ENCODE results near the gene KCNJ15. TPM values are rescaled to one million over a fixed set of nuclear protein-coding genes. Genes with fewer than 3 reads are reported as not detected.
A peak's percentile ranks its signal among the peaks of the same experiment; 100 is the strongest.

The KCNJ15 gene
- polyA plus RNA-seq, 1 donor from 2014 or later, result not detected

DNA sequence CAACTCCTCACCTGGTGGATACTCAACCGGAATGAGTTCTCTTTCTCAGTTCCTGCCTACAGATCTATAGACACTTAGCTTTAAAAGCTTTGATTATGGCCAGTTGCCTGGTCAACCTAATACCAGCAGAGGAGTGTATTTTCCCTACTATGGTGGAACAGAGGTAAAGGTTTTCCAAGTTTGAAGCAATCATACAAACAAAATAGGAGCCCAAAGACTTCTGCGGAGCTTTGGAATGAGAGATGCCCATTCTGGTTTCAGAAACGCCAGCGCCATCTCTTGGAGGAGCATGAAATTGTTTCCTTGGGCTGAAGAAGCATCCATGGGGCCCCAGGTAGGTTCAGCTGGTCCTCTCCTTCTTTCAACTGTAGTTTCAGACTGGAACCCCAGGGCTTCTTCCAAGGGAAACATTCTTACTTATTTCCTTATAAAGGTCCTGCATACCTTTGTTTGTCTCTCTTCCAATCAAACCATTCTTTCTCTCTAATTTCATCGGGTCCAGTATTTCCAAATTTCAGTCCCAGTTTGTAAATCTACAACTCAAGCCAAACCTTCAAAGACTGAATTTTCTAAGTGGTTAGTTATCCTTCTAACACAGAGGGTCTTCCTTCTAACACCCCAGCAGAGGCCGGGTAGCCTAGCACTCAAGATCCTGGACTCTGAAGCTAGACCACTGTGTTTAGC is 95.9 kb downstream of the KCNJ15 start:
- H4K20me1 ChIP-seq (ENCODE audit: insufficient read depth), result no peaks in the 10 kb centered on the region
- no peaks in the 10 kb centered on the region for H3K79me2 ChIP-seq (replicated peaks; ENCODE audit: insufficient read depth, low read length)
- no peak overlapping the region for H3K4me2 ChIP-seq (ENCODE audit: low read length)
- H3K36me3 ChIP-seq (ENCODE audit: insufficient read depth, low read length), result no peaks in the 10 kb centered on the region
- no peaks in the 10 kb centered on the region for H3K9me2 ChIP-seq (ENCODE audit: insufficient read depth, low read length)
- no peaks in the 10 kb centered on the region for H3F3A ChIP-seq (ENCODE audit: insufficient read depth, low read length, poor library complexity, severe bottlenecking)
- TF ChIP-seq EZH2 (IDR thresholded peaks at IDR 0.05; ENCODE audit: borderline replicate concordance, insufficient read depth, low read length, poor library complexity, severe bottlenecking) (no peak), RAD21 (conservative IDR thresholded peaks at IDR 0.05) (peak; percentile 59), SMC3 (conservative IDR thresholded peaks at IDR 0.05; ENCODE audit: poor library complexity) (peak; percentile 54), EP300 (conservative IDR thresholded peaks at IDR 0.05; ENCODE audit: poor library complexity, severe bottlenecking) (no peak), TAF1 (IDR thresholded peaks at IDR 0.05; ENCODE audit: low read depth) (no peak), MXI1 (conservative IDR thresholded peaks at IDR 0.05; ENCODE audit: poor library complexity, severe bottlenecking) (no peak), POLR2AphosphoS5 (IDR thresholded peaks at IDR 0.05) (no peak)
- TF ChIP-seq, protein P1, sequence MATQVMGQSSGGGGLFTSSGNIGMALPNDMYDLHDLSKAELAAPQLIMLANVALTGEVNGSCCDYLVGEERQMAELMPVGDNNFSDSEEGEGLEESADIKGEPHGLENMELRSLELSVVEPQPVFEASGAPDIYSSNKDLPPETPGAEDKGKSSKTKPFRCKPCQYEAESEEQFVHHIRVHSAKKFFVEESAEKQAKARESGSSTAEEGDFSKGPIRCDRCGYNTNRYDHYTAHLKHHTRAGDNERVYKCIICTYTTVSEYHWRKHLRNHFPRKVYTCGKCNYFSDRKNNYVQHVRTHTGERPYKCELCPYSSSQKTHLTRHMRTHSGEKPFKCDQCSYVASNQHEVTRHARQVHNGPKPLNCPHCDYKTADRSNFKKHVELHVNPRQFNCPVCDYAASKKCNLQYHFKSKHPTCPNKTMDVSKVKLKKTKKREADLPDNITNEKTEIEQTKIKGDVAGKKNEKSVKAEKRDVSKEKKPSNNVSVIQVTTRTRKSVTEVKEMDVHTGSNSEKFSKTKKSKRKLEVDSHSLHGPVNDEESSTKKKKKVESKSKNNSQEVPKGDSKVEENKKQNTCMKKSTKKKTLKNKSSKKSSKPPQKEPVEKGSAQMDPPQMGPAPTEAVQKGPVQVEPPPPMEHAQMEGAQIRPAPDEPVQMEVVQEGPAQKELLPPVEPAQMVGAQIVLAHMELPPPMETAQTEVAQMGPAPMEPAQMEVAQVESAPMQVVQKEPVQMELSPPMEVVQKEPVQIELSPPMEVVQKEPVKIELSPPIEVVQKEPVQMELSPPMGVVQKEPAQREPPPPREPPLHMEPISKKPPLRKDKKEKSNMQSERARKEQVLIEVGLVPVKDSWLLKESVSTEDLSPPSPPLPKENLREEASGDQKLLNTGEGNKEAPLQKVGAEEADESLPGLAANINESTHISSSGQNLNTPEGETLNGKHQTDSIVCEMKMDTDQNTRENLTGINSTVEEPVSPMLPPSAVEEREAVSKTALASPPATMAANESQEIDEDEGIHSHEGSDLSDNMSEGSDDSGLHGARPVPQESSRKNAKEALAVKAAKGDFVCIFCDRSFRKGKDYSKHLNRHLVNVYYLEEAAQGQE (IDR thresholded peaks at IDR 0.05; ENCODE audit: borderline replicate concordance), result no peak
- TF ChIP-seq, protein P2, sequence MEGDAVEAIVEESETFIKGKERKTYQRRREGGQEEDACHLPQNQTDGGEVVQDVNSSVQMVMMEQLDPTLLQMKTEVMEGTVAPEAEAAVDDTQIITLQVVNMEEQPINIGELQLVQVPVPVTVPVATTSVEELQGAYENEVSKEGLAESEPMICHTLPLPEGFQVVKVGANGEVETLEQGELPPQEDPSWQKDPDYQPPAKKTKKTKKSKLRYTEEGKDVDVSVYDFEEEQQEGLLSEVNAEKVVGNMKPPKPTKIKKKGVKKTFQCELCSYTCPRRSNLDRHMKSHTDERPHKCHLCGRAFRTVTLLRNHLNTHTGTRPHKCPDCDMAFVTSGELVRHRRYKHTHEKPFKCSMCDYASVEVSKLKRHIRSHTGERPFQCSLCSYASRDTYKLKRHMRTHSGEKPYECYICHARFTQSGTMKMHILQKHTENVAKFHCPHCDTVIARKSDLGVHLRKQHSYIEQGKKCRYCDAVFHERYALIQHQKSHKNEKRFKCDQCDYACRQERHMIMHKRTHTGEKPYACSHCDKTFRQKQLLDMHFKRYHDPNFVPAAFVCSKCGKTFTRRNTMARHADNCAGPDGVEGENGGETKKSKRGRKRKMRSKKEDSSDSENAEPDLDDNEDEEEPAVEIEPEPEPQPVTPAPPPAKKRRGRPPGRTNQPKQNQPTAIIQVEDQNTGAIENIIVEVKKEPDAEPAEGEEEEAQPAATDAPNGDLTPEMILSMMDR (IDR thresholded peaks at IDR 0.05; ENCODE audit: poor library complexity, severe bottlenecking), result peak; percentile 54
- no peak overlapping the region for H3K9ac ChIP-seq (ENCODE audit: low read length)
- H3K9me3 ChIP-seq (ENCODE audit: low read length), result no peaks in the 10 kb centered on the region
- no peak overlapping the region for H3K4me3 ChIP-seq (ENCODE audit: low read length)
- H3K27ac ChIP-seq (ENCODE audit: low read length), result no peak overlapping the region
- H3K27me3 ChIP-seq (ENCODE audit: insufficient read depth, low read depth, low read length), result no peaks in the 10 kb centered on the region
- H2AFZ ChIP-seq (ENCODE audit: low read depth, low read length), result no peak overlapping the region

DNA sequence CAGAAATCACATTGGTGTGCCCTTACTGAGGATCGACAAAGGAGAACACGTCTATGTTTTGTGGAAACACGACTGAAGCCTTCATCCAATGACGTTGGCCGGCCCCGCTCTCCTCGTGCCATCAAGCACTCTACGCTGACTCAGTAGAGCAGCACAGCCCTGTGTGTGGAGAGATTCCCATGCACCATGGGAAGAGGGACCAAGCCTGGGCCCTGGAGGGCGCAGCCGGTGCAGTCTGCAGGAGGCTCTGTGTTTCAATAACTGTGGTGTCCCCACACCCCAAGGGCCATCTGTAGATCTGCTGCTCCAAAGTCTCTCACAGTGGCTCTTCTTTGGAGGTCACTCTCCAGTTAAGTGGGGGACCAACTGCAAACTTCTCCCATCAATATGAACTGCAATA is 97.4 kb downstream of the KCNJ15 start:
- Histone ChIP-seq H3K36me3 (ENCODE audit: insufficient read depth, low read length) (no peaks in the 10 kb centered on the region), H3K4me3 (ENCODE audit: low read length) (no peak overlapping the region), H3K27me3 (ENCODE audit: insufficient read depth, low read depth, low read length) (no peaks in the 10 kb centered on the region), H3K79me2 (replicated peaks; ENCODE audit: insufficient read depth, low read length) (no peaks in the 10 kb centered on the region), H3K4me2 (ENCODE audit: low read length) (no peak overlapping the region), H4K20me1 (ENCODE audit: insufficient read depth) (no peaks in the 10 kb centered on the region), H3K27ac (ENCODE audit: low read length) (no peak overlapping the region), H3K9me3 (ENCODE audit: low read length) (no peaks in the 10 kb centered on the region), H3K9me2 (ENCODE audit: insufficient read depth, low read length) (no peaks in the 10 kb centered on the region), H2AFZ (ENCODE audit: low read depth, low read length) (no peak overlapping the region), H3F3A (ENCODE audit: insufficient read depth, low read length, poor library complexity, severe bottlenecking) (no peaks in the 10 kb centered on the region), H3K9ac (ENCODE audit: low read length) (no peak overlapping the region)
- TF ChIP-seq MXI1 (conservative IDR thresholded peaks at IDR 0.05; ENCODE audit: poor library complexity, severe bottlenecking), result no peak
- TF ChIP-seq, protein P2 (IDR thresholded peaks at IDR 0.05; ENCODE audit: poor library complexity, severe bottlenecking), result no peak
